Right lobe of liver (tissue), 6 donors: Measurements from ENCODE around the gene YIF1B. TPM values are rescaled to one million over a fixed set of nuclear protein-coding genes. Genes with fewer than 3 reads are reported as not detected.

ENCODE experiments used
- ATAC-seq, 4 donors: fragments of 200-7000 bp; cut with Tn5 transposase; one replicate each; pipeline ENCODE4 v1.9.1; 2020; ENCODE audit warnings: mild to moderate bottlenecking in 4 of 4, moderate library complexity in 4 of 4
- DNase-seq, 3 donors: peaks; one replicate each; pipeline ENCODE4 v3.0.0-alpha.2; 2020
- H3K27ac ChIP-seq, 3 donors: fragments of 200-600 bp; one replicate each; pipeline ENCODE4 v1.8.0; 2022
- H3K27me3 ChIP-seq, 2 donors: fragments of 200-600 bp; one replicate each; pipeline ENCODE4 v1.8.0; 2022
- H3K36me3 ChIP-seq, 4 donors: fragments of 200-600 bp; sonication (generic) in 1 of 4; one replicate each; pipeline versions ENCODE4 v1.5.1 to v1.8.0; 2017 to 2022; ENCODE audit warnings: control low read depth in 1 of 4
- H3K4me1 ChIP-seq, 4 donors: fragments of 200-600 bp; sonication (generic) in 1 of 4; one replicate each; pipeline versions ENCODE4 v1.5.1 to v1.8.0; 2017 to 2022; ENCODE audit warnings: control low read depth in 1 of 4
- H3K4me3 ChIP-seq, 3 donors: fragments of 200-600 bp; one replicate each; pipeline ENCODE4 v1.8.0; 2022
- H3K9me3 ChIP-seq, 4 donors: fragments of 200-600 bp; sonication (generic) in 1 of 4; one replicate each; pipeline versions ENCODE4 v1.5.1 to v1.8.0; 2017 to 2022; ENCODE audit warnings: control low read depth in 1 of 4
- POLR2A ChIP-seq: fragments of 450-650 bp; IDR thresholded peaks from one replicate; pipeline ENCODE4 v1.6.1; 2017; ENCODE audit warnings: antibody characterized with exemption, mild to moderate bottlenecking
- WGBS: methylation state at CpG from one replicate; pipeline ENCODE4 v1.1.6; 2018; ENCODE audit warnings: low coverage, low lambda C conversion rate; ENCODE audit not compliant: insufficient coverage; ENCODE audit errors: missing lambda C conversion rate; 5-methylcytosine and 5-hydroxymethylcytosine counted together
- intact Hi-C, 2 donors: fragments of 100-400 bp; cut with DNase I; formaldehyde crosslinking; loops; one replicate each; pipeline versions ENCODE4 v1.11.2 to v1.14.1; 2022
- total RNA-seq, 6 experiments: library from RNA; depleted of rRNA in 2 of 6; stranded (reverse); fragments of >200 nt in 2 of 6; fragmentation: NEBNext Ultra II Directional in 3 of 6; extraction: Animal tissue kit (Norgen Biotek cat#: 25700) in 3 of 6; gene quantifications; one replicate each; pipeline versions ENCODE4 v1.1.0 to v1.2.4, GENCODE V29; 2016 to 2023
- TF ChIP-seq, protein P1 (sequence below), 4 donors: fragments of 200-600 bp in 3 of 4; fragments of 450-650 bp in 1 of 4; IDR thresholded peaks; one replicate each; pipeline versions ENCODE4 v1.5.1 to v1.8.0; 2016 to 2022; ENCODE audit warnings: antibody characterized with exemption in 4 of 4, mild to moderate bottlenecking in 2 of 4
- donor health status: DM: no; HTN: yes; CAD: no.
- donor health status: DM: no; HTN: no; CAD: no.
- donor health status: DM: no; HTN: no; CAD: no.
- donor health status: DM: no; HTN: yes; CAD: no.
- donor health status: DM: no; HTN: yes; CAD: no.

The YIF1B gene
- total RNA-seq, 6 experiments from 2014 or later, result 26.3 to 69.7 (median 42.0) TPM

DNA sequence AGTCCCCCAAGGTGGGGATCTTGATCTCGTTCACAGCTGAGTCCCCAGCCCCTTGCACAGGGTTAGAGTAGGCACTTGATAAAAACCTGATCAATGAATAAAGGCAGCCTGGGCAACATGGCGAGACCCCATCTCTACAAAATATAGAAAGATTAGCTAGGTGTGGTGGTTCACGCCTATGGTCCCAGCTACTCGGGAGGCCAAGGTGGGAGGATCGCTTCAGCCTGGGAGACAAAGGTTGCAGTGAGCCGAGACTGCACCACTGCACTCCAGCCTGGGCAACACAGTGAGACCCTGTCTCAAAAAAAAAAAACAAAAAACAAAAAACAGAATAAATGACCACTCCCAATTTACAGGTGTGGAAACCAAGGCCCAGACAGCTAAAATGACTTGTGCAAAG is 4.8 kb downstream of the YIF1B start:
- TF ChIP-seq, protein P1, sequence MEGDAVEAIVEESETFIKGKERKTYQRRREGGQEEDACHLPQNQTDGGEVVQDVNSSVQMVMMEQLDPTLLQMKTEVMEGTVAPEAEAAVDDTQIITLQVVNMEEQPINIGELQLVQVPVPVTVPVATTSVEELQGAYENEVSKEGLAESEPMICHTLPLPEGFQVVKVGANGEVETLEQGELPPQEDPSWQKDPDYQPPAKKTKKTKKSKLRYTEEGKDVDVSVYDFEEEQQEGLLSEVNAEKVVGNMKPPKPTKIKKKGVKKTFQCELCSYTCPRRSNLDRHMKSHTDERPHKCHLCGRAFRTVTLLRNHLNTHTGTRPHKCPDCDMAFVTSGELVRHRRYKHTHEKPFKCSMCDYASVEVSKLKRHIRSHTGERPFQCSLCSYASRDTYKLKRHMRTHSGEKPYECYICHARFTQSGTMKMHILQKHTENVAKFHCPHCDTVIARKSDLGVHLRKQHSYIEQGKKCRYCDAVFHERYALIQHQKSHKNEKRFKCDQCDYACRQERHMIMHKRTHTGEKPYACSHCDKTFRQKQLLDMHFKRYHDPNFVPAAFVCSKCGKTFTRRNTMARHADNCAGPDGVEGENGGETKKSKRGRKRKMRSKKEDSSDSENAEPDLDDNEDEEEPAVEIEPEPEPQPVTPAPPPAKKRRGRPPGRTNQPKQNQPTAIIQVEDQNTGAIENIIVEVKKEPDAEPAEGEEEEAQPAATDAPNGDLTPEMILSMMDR (IDR thresholded peaks at IDR 0.05), result no peak
- no peak for TF ChIP-seq POLR2A
- intact Hi-C loops, result no loop called here
- WGBS, result 97% methylated on average over 6 of the region's 6 CpGs

DNA sequence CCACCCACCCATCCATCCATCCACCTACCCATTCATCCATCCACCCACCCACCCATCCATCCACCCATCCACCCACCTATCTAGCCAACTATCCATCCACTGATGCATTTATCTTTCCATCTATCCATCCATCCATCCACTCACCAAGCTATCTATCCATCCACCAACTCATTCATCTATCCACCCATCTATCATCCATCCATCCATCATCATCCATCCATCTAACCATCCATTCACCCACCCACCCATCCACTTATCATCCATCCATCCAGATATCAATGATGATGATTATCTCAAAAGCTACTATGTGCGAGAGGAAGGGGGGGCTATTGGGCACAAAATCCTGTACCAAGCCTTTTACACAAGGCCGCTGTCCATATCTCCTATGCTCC is 5.5 kb downstream of the YIF1B start:
- TF ChIP-seq, protein P1 (IDR thresholded peaks at IDR 0.05), result no peak
- no peak for TF ChIP-seq POLR2A
- Histone ChIP-seq H3K9me3 (no peaks in the 10 kb centered on the region), H3K27ac (no peak overlapping the region), H3K4me1 (peaks cover 0 to 3% (median 0%) of the 10 kb centered on the region in 4 donors), H3K27me3 (no peaks in the 10 kb centered on the region), H3K36me3 (peaks cover 0 to 3% (median 0%) of the 10 kb centered on the region in 4 donors), H3K4me3 (no peak overlapping the region)
- intact Hi-C loops, result no loop called here
- no peak for DNase-seq
- 52% methylated on average over 2 of the region's 2 CpGs for WGBS
- ATAC-seq, result no peak

More for the DNA sequence above, 4.8 kb downstream of the YIF1B start:
- Histone ChIP-seq H3K9me3 (no peaks in the 10 kb centered on the region), H3K27me3 (no peaks in the 10 kb centered on the region), H3K27ac (no peak overlapping the region), H3K4me1 (peaks cover 0 to 5% (median 0%) of the 10 kb centered on the region in 4 donors), H3K36me3 (peaks cover 0 to 3% (median 0%) of the 10 kb centered on the region in 4 donors), H3K4me3 (no peak overlapping the region)
- DNase-seq, result no peak
- no peak for ATAC-seq

DNA sequence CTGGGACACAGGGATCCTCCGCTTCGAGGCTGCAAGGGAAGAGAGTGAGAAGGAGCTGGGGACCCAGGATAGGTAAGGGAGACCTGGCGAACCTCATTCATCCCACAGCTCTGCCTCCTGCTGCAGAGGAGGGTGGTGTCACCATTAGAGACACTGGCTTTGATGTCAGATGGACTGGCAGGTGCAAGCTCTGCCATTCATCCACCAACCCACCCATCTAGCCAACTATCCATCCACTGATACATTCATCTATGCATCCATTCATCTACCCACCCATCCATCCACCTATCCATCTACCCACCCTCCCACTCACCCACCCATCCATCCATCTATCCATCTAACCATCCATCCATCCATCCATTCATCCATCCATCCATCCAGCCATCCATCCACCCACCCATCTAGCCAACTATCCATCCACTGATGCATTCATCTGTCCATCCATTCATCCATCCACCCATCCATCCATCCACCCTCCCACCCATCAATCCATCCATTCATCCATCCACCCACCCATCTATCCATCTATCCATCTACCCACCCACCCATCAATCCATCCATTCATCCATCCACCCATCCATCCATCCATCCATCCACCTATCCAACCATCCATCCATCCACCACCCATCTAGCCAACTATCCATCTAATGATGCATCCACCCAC is 6.0 kb downstream of the YIF1B start:
- ATAC-seq, result no peak
- no peak for TF ChIP-seq POLR2A
- TF ChIP-seq, protein P1 (IDR thresholded peaks at IDR 0.05), result no peak
- H3K27ac ChIP-seq, result no peak overlapping the region
- intact Hi-C loops, result no loop called here
- no peaks in the 10 kb centered on the region for H3K4me1 ChIP-seq
- no peaks in the 10 kb centered on the region for H3K27me3 ChIP-seq
- H3K36me3 ChIP-seq, result peaks cover 0 to 3% (median 0%) of the 10 kb centered on the region in 4 donors
- WGBS, result no CpG with 5 or more reads among the region's 3 CpGs
- H3K9me3 ChIP-seq, result no peaks in the 10 kb centered on the region
- no peak overlapping the region for H3K4me3 ChIP-seq
- no peak for DNase-seq

DNA sequence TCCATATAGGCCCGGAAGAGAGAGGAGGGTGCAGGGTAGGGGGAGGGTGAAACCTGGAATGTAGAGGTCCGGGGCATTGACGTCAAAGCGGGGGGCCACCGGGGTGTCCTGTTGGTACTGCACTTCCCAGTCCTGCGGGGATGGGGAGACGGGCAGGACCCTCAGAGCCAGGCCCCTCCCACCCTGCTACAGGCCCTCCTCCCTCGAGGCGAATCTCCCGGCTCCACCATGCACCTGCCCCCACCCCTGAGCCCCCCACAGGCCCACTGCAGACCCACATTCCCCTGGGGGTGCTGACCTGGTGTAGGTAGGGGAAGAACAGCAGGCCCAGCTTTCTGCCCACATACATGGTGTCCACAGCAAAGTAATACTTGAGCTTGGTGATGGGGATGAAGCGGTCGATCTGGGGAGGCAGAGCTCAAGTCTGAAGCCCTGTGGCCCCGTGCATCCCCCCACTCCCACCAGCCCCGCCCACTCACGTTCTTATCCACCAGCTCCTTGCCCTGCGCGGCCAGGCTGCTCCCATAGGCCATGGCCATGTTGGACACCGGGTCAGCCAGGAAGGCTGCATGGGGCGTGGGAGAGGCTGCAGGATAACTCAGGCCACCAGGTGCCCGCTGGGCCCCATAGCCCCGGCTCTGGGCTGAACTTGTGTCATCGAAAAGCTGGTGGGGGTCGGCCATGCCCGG is 6.7 kb downstream of the YIF1B start:
- no peaks in the 10 kb centered on the region for H3K4me1 ChIP-seq
- no peaks in the 10 kb centered on the region for H3K27me3 ChIP-seq
- intact Hi-C loops, result no loop called here
- no peak overlapping the region for H3K27ac ChIP-seq
- no peaks in the 10 kb centered on the region for H3K9me3 ChIP-seq
- DNase-seq (no peak), ATAC-seq (no peak)
- H3K4me3 ChIP-seq, result no peak overlapping the region
- H3K36me3 ChIP-seq, result peaks cover 0 to 3% (median 0%) of the 10 kb centered on the region in 4 donors
- WGBS, result 87% methylated on average over 3 of the region's 24 CpGs
- TF ChIP-seq POLR2A, result no peak
- TF ChIP-seq, protein P1 (IDR thresholded peaks at IDR 0.05), result no peak
